ENCODE results near the gene ADPRM.

- TF ChIP-seq CTCF (IDR thresholded peaks at IDR 0.05; ENCODE audit: low read depth, low read length, missing input control) (no peak), REST (IDR thresholded peaks at IDR 0.05) (no peak), FOXA1 (IDR thresholded peaks at IDR 0.05) (no peak), RAD21 (IDR thresholded peaks at IDR 0.05) (no peak), YY1 (IDR thresholded peaks at IDR 0.05) (no peak), TAF1 (conservative IDR thresholded peaks at IDR 0.05) (no peak), GABPA (IDR thresholded peaks at IDR 0.05 in 1 of 2, conservative IDR thresholded peaks at IDR 0.05 in 1 of 2) (no peak), JUND (IDR thresholded peaks at IDR 0.05) (no peak)
Measured at GRCh38 chr17:10664571-10664970, 32.8 kb upstream of the ADPRM start.

Measured in liver (tissue), 3 donors.